WERI-Rb-1 (cell line): ENCODE data around the gene ME1.

Experiments used
- DNase-seq: peaks from one replicate; pipeline ENCODE4 v3.0.0-alpha.2; 2020
- H3K27ac ChIP-seq: fragments of 250-450 bp; sonication (Bioruptor Pico); 2 replicates; pipeline ENCODE4 v1.5.1; 2020; ENCODE audit warnings: mild to moderate bottlenecking, moderate library complexity
- H3K27me3 ChIP-seq: fragments of 250-450 bp; sonication (Bioruptor Pico); 2 replicates; pipeline ENCODE4 v1.5.1; 2021; ENCODE audit warnings: mild to moderate bottlenecking, low read depth, moderate library complexity; ENCODE audit not compliant: insufficient read depth, severe bottlenecking
- H3K36me3 ChIP-seq: fragments of 250-450 bp; sonication (Bioruptor Pico); 2 replicates; pipeline ENCODE4 v1.5.1; 2020; ENCODE audit warnings: mild to moderate bottlenecking, moderate library complexity
- H3K4me3 ChIP-seq: 2 replicates; pipeline ENCODE4 v1.5.1; 2011; ENCODE audit warnings: low read depth, mild to moderate bottlenecking, control low read depth, low read length
- H3K9me3 ChIP-seq: fragments of 250-450 bp; sonication (Bioruptor Pico); 2 replicates; pipeline ENCODE4 v1.5.1; 2021; ENCODE audit warnings: mild to moderate bottlenecking, moderate library complexity; ENCODE audit not compliant: severe bottlenecking
- CTCF ChIP-seq: IDR thresholded peaks from 2 replicates; pipeline ENCODE4 v1.5.1; 2011; ENCODE audit warnings: low read depth, mild to moderate bottlenecking, control low read depth, inconsistent platforms, low read length

ME1 gene

GRCh38 chr6:83176246-83176645 is 254.6 kb downstream of the ME1 start:
- H3K9me3 ChIP-seq, result no peaks in the 10 kb centered on the region
- DNase-seq, result no peak
- no peak overlapping the region for H3K27ac ChIP-seq
- H3K27me3 ChIP-seq, result no peaks in the 10 kb centered on the region
- no peak for TF ChIP-seq CTCF
- H3K4me3 ChIP-seq, result no peak overlapping the region
- H3K36me3 ChIP-seq, result peaks cover 62% of the 10 kb centered on the region

- Histone ChIP-seq H3K36me3 (peaks cover 65% of the 10 kb centered on the region), H3K27me3 (no peaks in the 10 kb centered on the region), H3K4me3 (no peak overlapping the region), H3K27ac (no peak overlapping the region), H3K9me3 (no peaks in the 10 kb centered on the region)
- DNase-seq, result peak; percentile 34
- no peak for TF ChIP-seq CTCF
These were observed 261.3 kb downstream of the ME1 start for GRCh38 chr6:83169511-83169910.

- H3K27ac ChIP-seq, result no peak overlapping the region
- H3K27me3 ChIP-seq, result no peaks in the 10 kb centered on the region
- H3K4me3 ChIP-seq, result no peak overlapping the region
- peaks cover 62% of the 10 kb centered on the region for H3K36me3 ChIP-seq
- DNase-seq, result no peak
- TF ChIP-seq CTCF, result no peak
- no peaks in the 10 kb centered on the region for H3K9me3 ChIP-seq
These were observed 261.7 kb downstream of the ME1 start for GRCh38 chr6:83169106-83169505.

- Histone ChIP-seq H3K27ac (no peak overlapping the region), H3K27me3 (no peaks in the 10 kb centered on the region), H3K9me3 (no peaks in the 10 kb centered on the region), H3K36me3 (peaks cover 60% of the 10 kb centered on the region), H3K4me3 (no peak overlapping the region)
- no peak for TF ChIP-seq CTCF
- DNase-seq, result no peak
These were observed 262.3 kb downstream of the ME1 start for GRCh38 chr6:83168556-83168955.

GRCh38 chr6:83167726-83168278 is 263.0 kb downstream of the ME1 start:
- no peak overlapping the region for H3K27ac ChIP-seq
- peaks cover 58% of the 10 kb centered on the region for H3K36me3 ChIP-seq
- TF ChIP-seq CTCF, result no peak
- no peak overlapping the region for H3K4me3 ChIP-seq
- no peaks in the 10 kb centered on the region for H3K27me3 ChIP-seq
- no peak for DNase-seq
- H3K9me3 ChIP-seq, result no peaks in the 10 kb centered on the region
